Measurements from ENCODE around the gene CCL5. TPM values are rescaled to one million over a fixed set of nuclear protein-coding genes. Genes with fewer than 3 reads are reported as not detected.

Gene CCL5
- total RNA-seq, 1 donor: 0.36 TPM

DNA sequence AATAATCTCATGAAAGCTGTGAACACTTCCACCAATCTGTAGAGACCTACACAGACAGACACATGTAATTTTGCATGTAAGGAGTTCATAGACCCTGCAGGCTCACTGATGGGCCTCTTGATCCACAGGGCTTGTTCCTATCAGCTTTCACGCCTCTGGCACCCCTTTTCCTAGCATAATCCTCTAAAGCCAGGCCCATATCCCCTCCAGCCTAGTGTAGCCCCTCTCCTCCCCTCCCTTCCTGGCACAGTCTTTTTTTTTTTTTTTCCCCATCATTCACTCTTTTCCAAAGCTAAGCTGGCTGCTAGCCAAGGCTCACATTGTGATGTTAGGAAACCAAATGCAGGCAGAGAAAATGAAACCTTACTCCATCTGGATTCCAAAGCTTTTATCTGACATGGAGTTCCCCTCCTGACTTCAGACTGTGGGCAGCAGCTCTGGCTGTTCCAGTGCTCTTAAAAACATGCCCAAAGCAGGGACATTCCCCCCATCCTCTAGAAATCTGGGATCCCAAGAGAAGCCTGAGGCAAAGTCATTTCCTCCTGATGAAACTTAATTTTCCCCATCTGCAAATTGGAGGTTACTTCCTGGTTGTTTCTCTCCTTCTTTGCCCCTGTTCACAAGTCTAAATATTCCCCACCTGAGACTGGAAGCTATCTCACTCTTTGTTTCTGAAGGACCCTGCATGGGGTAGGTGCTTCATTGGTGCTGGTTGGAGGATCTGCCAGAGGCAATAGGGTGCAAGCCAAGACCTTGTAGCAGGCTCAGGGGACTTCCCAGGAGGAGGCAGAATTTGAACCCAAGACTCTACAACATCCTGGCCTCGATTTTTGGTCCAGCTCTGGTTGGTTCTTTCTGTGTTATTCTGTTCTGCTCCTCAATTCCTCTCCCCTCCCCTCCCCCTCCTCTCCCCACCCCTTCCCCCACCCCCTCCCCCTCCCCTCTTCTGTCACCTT, 9.9 kb upstream of the CCL5 start:
- no peaks in the 10 kb centered on the region for H3K79me2 ChIP-seq (ENCODE audit: insufficient read depth, low read length)
- no peaks in the 10 kb centered on the region for H4K20me1 ChIP-seq (ENCODE audit: insufficient read depth, low read length)
- peak overlapping the region; percentile 28 for H3K4me2 ChIP-seq (ENCODE audit: insufficient read depth, low read length)
- H3K4me1 ChIP-seq (ENCODE audit: insufficient read depth, low read length): peaks cover 19% of the 10 kb centered on the region
- no peak overlapping the region for H3K4me3 ChIP-seq (ENCODE audit: insufficient read depth, low read length)
- peak; percentile 84 for DNase-seq (ENCODE audit: insufficient read length, low spot score, missing footprints)
- TF ChIP-seq, protein P1, sequence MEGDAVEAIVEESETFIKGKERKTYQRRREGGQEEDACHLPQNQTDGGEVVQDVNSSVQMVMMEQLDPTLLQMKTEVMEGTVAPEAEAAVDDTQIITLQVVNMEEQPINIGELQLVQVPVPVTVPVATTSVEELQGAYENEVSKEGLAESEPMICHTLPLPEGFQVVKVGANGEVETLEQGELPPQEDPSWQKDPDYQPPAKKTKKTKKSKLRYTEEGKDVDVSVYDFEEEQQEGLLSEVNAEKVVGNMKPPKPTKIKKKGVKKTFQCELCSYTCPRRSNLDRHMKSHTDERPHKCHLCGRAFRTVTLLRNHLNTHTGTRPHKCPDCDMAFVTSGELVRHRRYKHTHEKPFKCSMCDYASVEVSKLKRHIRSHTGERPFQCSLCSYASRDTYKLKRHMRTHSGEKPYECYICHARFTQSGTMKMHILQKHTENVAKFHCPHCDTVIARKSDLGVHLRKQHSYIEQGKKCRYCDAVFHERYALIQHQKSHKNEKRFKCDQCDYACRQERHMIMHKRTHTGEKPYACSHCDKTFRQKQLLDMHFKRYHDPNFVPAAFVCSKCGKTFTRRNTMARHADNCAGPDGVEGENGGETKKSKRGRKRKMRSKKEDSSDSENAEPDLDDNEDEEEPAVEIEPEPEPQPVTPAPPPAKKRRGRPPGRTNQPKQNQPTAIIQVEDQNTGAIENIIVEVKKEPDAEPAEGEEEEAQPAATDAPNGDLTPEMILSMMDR (IDR thresholded peaks at IDR 0.05; ENCODE audit: extremely low read depth, low read depth, low read length): no peak
- H3K27me3 ChIP-seq (ENCODE audit: insufficient read depth, low read length): no peaks in the 10 kb centered on the region
- no peaks in the 10 kb centered on the region for H3K36me3 ChIP-seq (ENCODE audit: insufficient read depth, low read length)
- peak overlapping the region; percentile 1 for H3K27ac ChIP-seq (ENCODE audit: low read depth, low read length)
- peak overlapping the region; percentile 74 for H2AFZ ChIP-seq (ENCODE audit: low read length)
- H3K9me3 ChIP-seq (ENCODE audit: low read depth, low read length): no peaks in the 10 kb centered on the region

DNA sequence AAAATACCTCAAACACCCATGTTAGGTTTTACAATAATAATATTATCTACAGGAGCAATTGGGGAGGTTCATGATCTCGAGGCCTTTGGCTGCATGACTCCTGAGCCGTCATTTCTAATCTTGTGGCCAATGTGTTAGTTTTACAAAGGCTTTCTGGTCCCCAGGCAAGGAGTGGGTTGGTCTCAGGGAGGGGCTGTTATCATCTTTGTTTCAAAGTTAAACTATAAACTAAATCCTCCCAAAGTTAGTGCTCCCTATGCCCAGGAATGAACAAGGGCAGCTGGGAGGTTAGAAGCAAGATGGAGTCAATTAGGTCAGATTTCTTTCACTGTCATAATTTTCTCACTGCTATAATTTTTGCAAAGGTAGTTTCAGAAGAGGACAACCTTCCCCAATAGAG, 9.1 kb upstream of the CCL5 start:
- H2AFZ ChIP-seq (ENCODE audit: low read length): no peak overlapping the region
- H3K79me2 ChIP-seq (ENCODE audit: insufficient read depth, low read length): no peaks in the 10 kb centered on the region
- no peaks in the 10 kb centered on the region for H3K27me3 ChIP-seq (ENCODE audit: insufficient read depth, low read length)
- H3K4me2 ChIP-seq (ENCODE audit: insufficient read depth, low read length): no peak overlapping the region
- no peak overlapping the region for H3K27ac ChIP-seq (ENCODE audit: low read depth, low read length)
- no peak overlapping the region for H3K4me3 ChIP-seq (ENCODE audit: insufficient read depth, low read length)
- peaks cover 17% of the 10 kb centered on the region for H3K4me1 ChIP-seq (ENCODE audit: insufficient read depth, low read length)
- no peaks in the 10 kb centered on the region for H3K9me3 ChIP-seq (ENCODE audit: low read depth, low read length)
- H3K36me3 ChIP-seq (ENCODE audit: insufficient read depth, low read length): no peaks in the 10 kb centered on the region
- DNase-seq (ENCODE audit: insufficient read length, low spot score, missing footprints): no peak
- H4K20me1 ChIP-seq (ENCODE audit: insufficient read depth, low read length): no peaks in the 10 kb centered on the region
- TF ChIP-seq, protein P1 (IDR thresholded peaks at IDR 0.05; ENCODE audit: extremely low read depth, low read depth, low read length): no peak

DNA sequence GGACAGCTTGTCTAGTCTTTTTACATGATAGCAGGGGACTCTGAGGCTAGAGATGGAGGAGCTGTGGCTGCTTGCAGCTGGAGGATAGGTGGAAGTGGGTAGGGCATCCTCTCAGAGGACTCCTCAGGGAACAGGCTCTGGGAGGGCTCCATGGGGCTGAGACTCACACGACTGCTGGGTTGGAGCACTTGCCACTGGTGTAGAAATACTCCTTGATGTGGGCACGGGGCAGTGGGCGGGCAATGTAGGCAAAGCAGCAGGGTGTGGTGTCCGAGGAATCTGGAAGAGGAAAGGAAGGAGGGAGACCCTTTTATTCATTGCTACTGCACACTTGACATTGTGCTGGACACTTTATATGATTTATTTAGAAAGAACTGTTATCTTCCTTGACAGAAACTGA, 1.8 kb downstream of the CCL5 start:
- Histone ChIP-seq H3K27me3 (ENCODE audit: insufficient read depth, low read length) (no peaks in the 10 kb centered on the region), H3K4me3 (ENCODE audit: insufficient read depth, low read length) (no peak overlapping the region), H3K27ac (ENCODE audit: low read depth, low read length) (no peak overlapping the region), H4K20me1 (ENCODE audit: insufficient read depth, low read length) (no peaks in the 10 kb centered on the region), H3K79me2 (ENCODE audit: insufficient read depth, low read length) (no peaks in the 10 kb centered on the region), H3K36me3 (ENCODE audit: insufficient read depth, low read length) (no peaks in the 10 kb centered on the region), H3K4me1 (ENCODE audit: insufficient read depth, low read length) (no peaks in the 10 kb centered on the region), H3K4me2 (ENCODE audit: insufficient read depth, low read length) (no peak overlapping the region), H3K9me3 (ENCODE audit: low read depth, low read length) (no peaks in the 10 kb centered on the region), H2AFZ (ENCODE audit: low read length) (no peak overlapping the region)
- TF ChIP-seq, protein P1 (IDR thresholded peaks at IDR 0.05; ENCODE audit: extremely low read depth, low read depth, low read length): no peak
- DNase-seq (ENCODE audit: insufficient read length, low spot score, missing footprints): no peak

DNA sequence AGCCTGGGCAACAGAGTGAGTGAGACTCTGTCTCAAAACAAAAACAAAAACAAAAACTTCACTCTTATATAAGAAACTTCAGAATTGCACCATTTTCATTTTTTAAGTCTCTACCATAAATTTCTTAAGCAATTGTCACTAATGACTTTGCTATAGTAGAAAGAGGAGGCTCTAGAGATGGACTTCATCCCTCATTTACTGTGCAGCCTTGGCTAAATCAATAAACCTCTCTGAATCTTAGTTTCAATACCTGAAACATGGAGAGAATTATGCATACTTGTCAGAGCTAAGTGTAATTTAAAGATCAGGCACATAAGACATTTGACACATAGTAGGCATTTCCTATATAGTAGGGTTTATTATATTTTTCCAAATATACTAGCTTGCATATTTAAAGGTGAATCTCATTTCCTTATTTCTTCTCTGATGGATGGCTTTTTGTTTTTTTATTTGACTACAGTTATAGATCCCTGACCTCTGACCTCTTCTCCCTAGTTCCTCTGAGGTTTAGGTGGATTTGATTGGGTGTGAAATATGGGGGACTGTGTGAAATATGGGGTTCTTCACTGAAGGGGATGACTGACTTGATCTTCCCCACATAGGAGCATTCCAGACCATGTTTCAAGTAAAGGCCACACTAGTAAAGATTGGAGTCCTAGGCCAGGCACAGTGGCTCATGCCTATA, 2.7 kb downstream of the CCL5 start:
- H2AFZ ChIP-seq (ENCODE audit: low read length): no peak overlapping the region
- H3K4me3 ChIP-seq (ENCODE audit: insufficient read depth, low read length): no peak overlapping the region
- no peak overlapping the region for H3K4me2 ChIP-seq (ENCODE audit: insufficient read depth, low read length)
- TF ChIP-seq, protein P1 (IDR thresholded peaks at IDR 0.05; ENCODE audit: extremely low read depth, low read depth, low read length): no peak
- H3K27ac ChIP-seq (ENCODE audit: low read depth, low read length): no peak overlapping the region
- H3K36me3 ChIP-seq (ENCODE audit: insufficient read depth, low read length): no peaks in the 10 kb centered on the region
- no peak for DNase-seq (ENCODE audit: insufficient read length, low spot score, missing footprints)
- no peaks in the 10 kb centered on the region for H3K9me3 ChIP-seq (ENCODE audit: low read depth, low read length)
- H3K27me3 ChIP-seq (ENCODE audit: insufficient read depth, low read length): no peaks in the 10 kb centered on the region
- no peaks in the 10 kb centered on the region for H3K79me2 ChIP-seq (ENCODE audit: insufficient read depth, low read length)
- H3K4me1 ChIP-seq (ENCODE audit: insufficient read depth, low read length): no peaks in the 10 kb centered on the region
- no peaks in the 10 kb centered on the region for H4K20me1 ChIP-seq (ENCODE audit: insufficient read depth, low read length)

All from osteoblast (primary cell).